Caco-2 (cell line): ENCODE measurements around the gene IRF2. TPM values are rescaled to one million over a fixed set of nuclear protein-coding genes. Genes with fewer than 3 reads are reported as not detected.

ENCODE experiments used
- BruUV-seq: library from RNA; stranded (reverse); fragments of 400-500 nt; replicated peaks from 2 replicates; lab custom pipeline; 2021; lab: Mats Ljungman, UMichigan
- CTCF ChIA-PET: fragments of 300-600 bp; sonication (Branson Sonifier 250); formaldehyde crosslinking; loops from one replicate; lab custom pipeline; 2022; ENCODE audit warnings: antibody characterized with exemption; lab: Charles Lee
- POLR2A ChIA-PET: fragments of 300-600 bp; sonication (Branson Sonifier 250); formaldehyde crosslinking; loops from one replicate; lab custom pipeline; 2022; ENCODE audit warnings: antibody characterized with exemption; lab: Charles Lee
- DNase-seq, 2 experiments: peaks; one replicate each; pipeline versions ENCODE4 v3.0.0 to v3.0.0-alpha.2; 2020 to 2022
- H3K27me3 ChIP-seq: replicated peaks from 2 replicates; pipeline ENCODE4 v1.6.0; 2011; ENCODE audit warnings: low read length; ENCODE audit not compliant: control insufficient read depth, insufficient read depth
- H3K36me3 ChIP-seq: 2 replicates; pipeline ENCODE4 v1.5.1; 2011; ENCODE audit warnings: low read length; ENCODE audit not compliant: control insufficient read depth, insufficient read depth
- H3K4me1 ChIP-seq: fragments of 250-450 bp; sonication (Bioruptor Pico); 2 replicates; pipeline ENCODE4 v1.5.1; 2020; ENCODE audit warnings: mild to moderate bottlenecking
- H3K4me3 ChIP-seq: 2 replicates; pipeline ENCODE4 v1.5.1; 2011; ENCODE audit warnings: low read depth, mild to moderate bottlenecking, control low read depth, low read length
- H3K9me3 ChIP-seq: fragments of 250-450 bp; sonication (Bioruptor Pico); 2 replicates; pipeline ENCODE4 v1.5.1; 2020; ENCODE audit warnings: mild to moderate bottlenecking, moderate library complexity
- H3K27ac Mint-ChIP-seq: one replicate; pipeline ENCODE4 v1.8.0; 2022; ENCODE audit warnings: mixed read lengths; ENCODE audit not compliant: unreplicated experiment
- H3K27me3 Mint-ChIP-seq: one replicate; pipeline ENCODE4 v1.8.0; 2022; ENCODE audit warnings: mixed read lengths; ENCODE audit not compliant: insufficient read depth, unreplicated experiment
- H3K36me3 Mint-ChIP-seq: one replicate; pipeline ENCODE4 v1.8.0; 2022; ENCODE audit warnings: mild to moderate bottlenecking, mixed read lengths; ENCODE audit not compliant: insufficient read depth, unreplicated experiment
- H3K4me1 Mint-ChIP-seq: one replicate; pipeline ENCODE4 v1.8.0; 2022; ENCODE audit warnings: low read depth, mixed read lengths; ENCODE audit not compliant: unreplicated experiment
- H3K4me3 Mint-ChIP-seq: one replicate; pipeline ENCODE4 v1.8.0; 2022; ENCODE audit warnings: mild to moderate bottlenecking, moderate library complexity, mixed read lengths; ENCODE audit not compliant: unreplicated experiment
- H3K9me3 Mint-ChIP-seq: one replicate; pipeline ENCODE4 v1.8.0; 2022; ENCODE audit warnings: mixed read lengths; ENCODE audit not compliant: unreplicated experiment
- CTCF ChIP-seq, 2 experiments: fragments of 200-600 bp in 1 of 2; IDR thresholded peaks; 1 replicate in 1 of 2; 2 replicates in 1 of 2; pipeline versions ENCODE4 v1.5.1 to v1.8.0; 2011 to 2022; ENCODE audit warnings: antibody characterized with exemption in 1 of 2, control low read depth in 1 of 2, inconsistent platforms in 1 of 2, low read depth in 1 of 2, low read length in 1 of 2, mild to moderate bottlenecking in 1 of 2, moderate library complexity in 1 of 2; ENCODE audit not compliant: insufficient read depth in 1 of 2, severe bottlenecking in 1 of 2, unreplicated experiment in 1 of 2
- intact Hi-C: fragments of 100-400 bp; cut with micrococcal nuclease; formaldehyde crosslinking; loops from one replicate; pipeline ENCODE4 v1.10.0; 2022; ENCODE audit not compliant: unreplicated experiment
- total RNA-seq: library from RNA; stranded (reverse); gene quantifications from 2 replicates; pipeline ENCODE4 v1.2.3, GENCODE V29; 2022

IRF2 gene
- total RNA-seq, 1 experiment from 2014 or later: 9.2 TPM

GRCh38 chr4:184404047-184404446, 70.3 kb downstream of the IRF2 start:
- Histone ChIP-seq H3K9me3 (no peaks in the 10 kb centered on the region), H3K27me3 (no peaks in the 10 kb centered on the region), H3K4me1 (no peaks in the 10 kb centered on the region), H3K4me3 (no peak overlapping the region), H3K36me3 (no peaks in the 10 kb centered on the region; the same call in 1 of the 2 replicates)
- no peak for DNase-seq
- H3K4me1 Mint-ChIP-seq: no peaks in the 10 kb centered on the region
- intact Hi-C loops: no loop called here
- no peaks in the 10 kb centered on the region for H3K27me3 Mint-ChIP-seq
- peaks cover 15% of the 10 kb centered on the region for H3K36me3 Mint-ChIP-seq
- ChIA-PET POLR2A (interaction anchor here (0.5 kb wide), 1 partner anchor 70 kb away, joined by 6 read pairs; the partner anchor contains the start of gene IRF2), CTCF (no interaction called here)
- no peak overlapping the region for H3K4me3 Mint-ChIP-seq
- no peak for TF ChIP-seq CTCF (IDR thresholded peaks at IDR 0.05; ENCODE audit: insufficient read depth in 1 of 2, low read depth in 1 of 2, low read length in 1 of 2, severe bottlenecking in 1 of 2, unreplicated experiment in 1 of 2)
- BruUV-seq: no TSS peak
- H3K27ac Mint-ChIP-seq: no peak overlapping the region
- no peaks in the 10 kb centered on the region for H3K9me3 Mint-ChIP-seq

GRCh38 chr4:184403384-184403781, 71.0 kb downstream of the IRF2 start:
- Mint-ChIP-seq H3K27me3 (no peaks in the 10 kb centered on the region), H3K4me3 (no peak overlapping the region), H3K4me1 (no peaks in the 10 kb centered on the region), H3K36me3 (peaks cover 14% of the 10 kb centered on the region), H3K27ac (no peak overlapping the region), H3K9me3 (no peaks in the 10 kb centered on the region)
- DNase-seq: no peak
- H3K4me1 ChIP-seq: no peaks in the 10 kb centered on the region
- H3K27me3 ChIP-seq: no peaks in the 10 kb centered on the region
- ChIA-PET POLR2A (no interaction called here), CTCF (no interaction called here)
- intact Hi-C loops: no loop called here
- H3K36me3 ChIP-seq: no peaks in the 10 kb centered on the region
- no peaks in the 10 kb centered on the region for H3K9me3 ChIP-seq
- no peak for TF ChIP-seq CTCF (IDR thresholded peaks at IDR 0.05; ENCODE audit: insufficient read depth in 1 of 2, low read depth in 1 of 2, low read length in 1 of 2, severe bottlenecking in 1 of 2, unreplicated experiment in 1 of 2)
- no peak overlapping the region for H3K4me3 ChIP-seq
- BruUV-seq: no TSS peak

- no peak for TF ChIP-seq CTCF (IDR thresholded peaks at IDR 0.05; ENCODE audit: insufficient read depth in 1 of 2, low read depth in 1 of 2, low read length in 1 of 2, severe bottlenecking in 1 of 2, unreplicated experiment in 1 of 2)
- Histone ChIP-seq H3K36me3 (no peaks in the 10 kb centered on the region), H3K4me1 (no peaks in the 10 kb centered on the region), H3K9me3 (no peaks in the 10 kb centered on the region), H3K4me3 (no peak overlapping the region), H3K27me3 (no peaks in the 10 kb centered on the region)
- Mint-ChIP-seq H3K9me3 (no peaks in the 10 kb centered on the region), H3K4me3 (no peak overlapping the region), H3K27me3 (no peaks in the 10 kb centered on the region), H3K4me1 (no peaks in the 10 kb centered on the region), H3K36me3 (peaks cover 14% of the 10 kb centered on the region), H3K27ac (no peak overlapping the region)
- intact Hi-C loops: no loop called here
- ChIA-PET POLR2A (no interaction called here), CTCF (no interaction called here)
- BruUV-seq: no TSS peak
- no peak for DNase-seq
Measured at GRCh38 chr4:184402740-184403383, 71.5 kb downstream of the IRF2 start.
